OCI-LY3 (cell line): ENCODE measurements around the gene PLA2G4D.
A peak's percentile ranks its signal among the peaks of the same experiment; 100 is the strongest.

Experiments used
- H2AFZ ChIP-seq: fragments of 200-600, 300-600 bp; shearing (Covaris generic); 2 replicates; pipeline ENCODE4 v1.6.0; 2014; ENCODE audit warnings: antibody characterized with exemption, low read depth, low read length
- H3K27ac ChIP-seq: fragments of 200-600, 300-600 bp; sonication (generic); 2 replicates; pipeline ENCODE4 v1.5.1; 2014; ENCODE audit warnings: mild to moderate bottlenecking, low read length, moderate library complexity, mixed read lengths
- H3K27me3 ChIP-seq: fragments of 200-600, 300-600 bp; sonication (generic); 2 replicates; pipeline ENCODE4 v1.6.1; 2014; ENCODE audit warnings: low read depth, low read length, mixed read lengths
- H3K36me3 ChIP-seq: fragments of 200-600, 300-600 bp; sonication (generic); replicated peaks from 2 replicates; pipeline ENCODE3; 2014; ENCODE audit warnings: low read depth, low read length, mixed read lengths
- H3K4me1 ChIP-seq: fragments of 300-600, 200-600 bp; sonication (generic); 2 replicates; pipeline ENCODE4 v1.6.1; 2014; ENCODE audit warnings: low read length, mixed read lengths
- H3K4me2 ChIP-seq: fragments of 200-600, 300-600 bp; sonication (generic); 2 replicates; pipeline ENCODE4 v1.6.1; 2014; ENCODE audit warnings: low read length, mixed read lengths
- H3K4me3 ChIP-seq: fragments of 300-600, 200-600 bp; sonication (generic); 2 replicates; pipeline ENCODE4 v1.5.1; 2014; ENCODE audit warnings: antibody characterized with exemption, mild to moderate bottlenecking, low read length, moderate library complexity
- H3K79me2 ChIP-seq: fragments of 300-600, 200-600 bp; shearing (Covaris generic); 2 replicates; pipeline ENCODE4 v1.6.1; 2014; ENCODE audit warnings: mild to moderate bottlenecking, low read length, mixed read lengths
- H3K9ac ChIP-seq: fragments of 300-600, 200-600 bp; shearing (Covaris generic); 2 replicates; pipeline ENCODE4 v1.6.0; 2014; ENCODE audit warnings: mild to moderate bottlenecking, low read length, moderate library complexity
- H3K9me3 ChIP-seq: fragments of 200-600, 300-600 bp; shearing (Covaris generic); 2 replicates; pipeline ENCODE4 v1.6.1; 2014; ENCODE audit warnings: low read length, mixed read lengths; ENCODE audit not compliant: insufficient read depth
- H4K20me1 ChIP-seq: fragments of 200-600, 300-600 bp; sonication (generic); 2 replicates; pipeline ENCODE4 v1.6.1; 2016; ENCODE audit warnings: low read length, mixed read lengths; ENCODE audit not compliant: insufficient read depth
- CTCF ChIP-seq: fragments of 200-600, 300-600 bp; sonication (generic); IDR thresholded peaks from 2 replicates; pipeline ENCODE4 v1.5.1; 2014; ENCODE audit warnings: antibody characterized with exemption, low read length, low read depth
- EZH2phosphoT487 ChIP-seq: fragments of 200-600 bp; shearing (Covaris generic); IDR thresholded peaks from 2 replicates; pipeline ENCODE4 v1.6.1; 2018; ENCODE audit warnings: antibody characterized with exemption, mixed run types, low read depth

Gene PLA2G4D

GRCh38 chr15:42068601-42069000 lies 25.8 kb downstream of the PLA2G4D start:
- Histone ChIP-seq H3K4me3 (no peak overlapping the region), H3K4me2 (no peak overlapping the region), H4K20me1 (no peaks in the 10 kb centered on the region), H2AFZ (no peak overlapping the region), H3K9ac (no peak overlapping the region), H3K4me1 (peaks cover 4% of the 10 kb centered on the region; the same call in 1 of the 2 replicates), H3K79me2 (no peaks in the 10 kb centered on the region), H3K27me3 (peaks cover 18% of the 10 kb centered on the region), H3K36me3 (no peaks in the 10 kb centered on the region), H3K27ac (no peak overlapping the region), H3K9me3 (no peaks in the 10 kb centered on the region)
- no peak for TF ChIP-seq CTCF
- no peak for TF ChIP-seq EZH2phosphoT487

- no peaks in the 10 kb centered on the region for H3K36me3 ChIP-seq
- H3K4me2 ChIP-seq = peak overlapping the region; percentile 56
- peaks cover 18% of the 10 kb centered on the region for H3K27me3 ChIP-seq
- H3K4me1 ChIP-seq = peaks cover 4% of the 10 kb centered on the region; the same call in 1 of the 2 replicates
- H2AFZ ChIP-seq = peak overlapping the region; percentile 19; the same call in 1 of the 2 replicates
- peak overlapping the region; percentile 51; the same call in 1 of the 2 replicates for H3K4me3 ChIP-seq
- TF ChIP-seq CTCF (no peak; the same call in 1 of the 2 replicates), EZH2phosphoT487 (no peak)
- no peaks in the 10 kb centered on the region for H3K79me2 ChIP-seq
- no peak overlapping the region for H3K9ac ChIP-seq
- no peaks in the 10 kb centered on the region for H3K9me3 ChIP-seq
- H3K27ac ChIP-seq = no peak overlapping the region
- H4K20me1 ChIP-seq = no peaks in the 10 kb centered on the region
Observed at GRCh38 chr15:42066764-42067415, 27.5 kb downstream of the PLA2G4D start.

GRCh38 chr15:42065468-42065867 lies 28.9 kb downstream of the PLA2G4D start:
- no peaks in the 10 kb centered on the region for H4K20me1 ChIP-seq
- peaks cover 4% of the 10 kb centered on the region; the same call in 1 of the 2 replicates for H3K4me1 ChIP-seq
- H3K4me3 ChIP-seq = no peak overlapping the region
- H3K9ac ChIP-seq = no peak overlapping the region
- no peaks in the 10 kb centered on the region for H3K79me2 ChIP-seq
- H3K4me2 ChIP-seq = no peak overlapping the region
- peaks cover 18% of the 10 kb centered on the region for H3K27me3 ChIP-seq
- no peak for TF ChIP-seq CTCF
- TF ChIP-seq EZH2phosphoT487 = no peak
- no peak overlapping the region for H3K27ac ChIP-seq
- no peak overlapping the region for H2AFZ ChIP-seq
- no peaks in the 10 kb centered on the region for H3K36me3 ChIP-seq
- H3K9me3 ChIP-seq = no peaks in the 10 kb centered on the region

GRCh38 chr15:42065033-42065432 lies 29.3 kb downstream of the PLA2G4D start:
- Histone ChIP-seq H3K4me3 (no peak overlapping the region), H3K4me1 (peaks cover 6% of the 10 kb centered on the region; the same call in 1 of the 2 replicates), H3K79me2 (no peaks in the 10 kb centered on the region), H3K9me3 (no peaks in the 10 kb centered on the region), H3K36me3 (no peaks in the 10 kb centered on the region), H2AFZ (no peak overlapping the region), H3K27me3 (peaks cover 18% of the 10 kb centered on the region), H3K9ac (no peak overlapping the region), H3K27ac (no peak overlapping the region), H4K20me1 (no peaks in the 10 kb centered on the region), H3K4me2 (no peak overlapping the region)
- no peak for TF ChIP-seq EZH2phosphoT487
- TF ChIP-seq CTCF = no peak
